C4-2B (cell line): Measurements from ENCODE around the gene EFEMP1.

Experiments
- ZFX ChIP-seq: fragments of 450-650 bp; IDR thresholded peaks from 2 replicates; pipeline ENCODE4 v1.6.1; 2017
- TF ChIP-seq, protein P1 (sequence below): fragments of 450-650 bp; conservative IDR thresholded peaks from 2 replicates; pipeline ENCODE4 v1.5.1; 2017; ENCODE audit warnings: mild to moderate bottlenecking

DNA sequence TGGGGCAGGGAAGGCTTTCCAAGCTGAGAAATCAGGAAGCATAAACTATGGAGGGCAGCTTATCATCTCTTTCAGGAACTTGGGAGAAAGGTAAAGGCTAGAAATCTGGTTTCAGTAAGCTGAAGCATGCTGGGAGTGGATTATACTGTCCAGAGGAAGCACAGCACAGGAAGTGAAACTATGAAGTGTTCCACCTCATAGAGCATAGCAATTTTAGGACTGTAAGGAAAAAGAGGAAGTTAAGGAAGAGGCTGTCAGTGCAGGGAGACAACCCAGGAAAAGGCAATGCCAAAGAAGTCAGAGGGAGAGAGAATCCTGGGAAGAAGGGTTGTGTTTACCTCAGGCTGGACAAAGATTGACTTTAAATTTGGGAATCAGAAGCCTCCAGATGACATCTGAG lies 51.9 kb downstream of the EFEMP1 start:
- TF ChIP-seq, protein P1, sequence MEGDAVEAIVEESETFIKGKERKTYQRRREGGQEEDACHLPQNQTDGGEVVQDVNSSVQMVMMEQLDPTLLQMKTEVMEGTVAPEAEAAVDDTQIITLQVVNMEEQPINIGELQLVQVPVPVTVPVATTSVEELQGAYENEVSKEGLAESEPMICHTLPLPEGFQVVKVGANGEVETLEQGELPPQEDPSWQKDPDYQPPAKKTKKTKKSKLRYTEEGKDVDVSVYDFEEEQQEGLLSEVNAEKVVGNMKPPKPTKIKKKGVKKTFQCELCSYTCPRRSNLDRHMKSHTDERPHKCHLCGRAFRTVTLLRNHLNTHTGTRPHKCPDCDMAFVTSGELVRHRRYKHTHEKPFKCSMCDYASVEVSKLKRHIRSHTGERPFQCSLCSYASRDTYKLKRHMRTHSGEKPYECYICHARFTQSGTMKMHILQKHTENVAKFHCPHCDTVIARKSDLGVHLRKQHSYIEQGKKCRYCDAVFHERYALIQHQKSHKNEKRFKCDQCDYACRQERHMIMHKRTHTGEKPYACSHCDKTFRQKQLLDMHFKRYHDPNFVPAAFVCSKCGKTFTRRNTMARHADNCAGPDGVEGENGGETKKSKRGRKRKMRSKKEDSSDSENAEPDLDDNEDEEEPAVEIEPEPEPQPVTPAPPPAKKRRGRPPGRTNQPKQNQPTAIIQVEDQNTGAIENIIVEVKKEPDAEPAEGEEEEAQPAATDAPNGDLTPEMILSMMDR, result no peak
- TF ChIP-seq ZFX, result no peak
